ENCODE results near the gene PLCXD1. TPM values are rescaled to one million over a fixed set of nuclear protein-coding genes. Genes with fewer than 3 reads are reported as not detected.

Gene PLCXD1
- total and polyA plus RNA-seq, 7 experiments from 2014 or later = 3.2 to 51.1 (median 30.7) TPM

- CTCF ChIA-PET = no interaction called here
- no peaks in the 10 kb centered on the region for H3K9me3 ChIP-seq (ENCODE audit: control insufficient read depth in 2 of 3, low read length in 3 of 3)
- ATAC-seq (peak; percentile 10), DNase-seq (no peak)
- no peak overlapping the region for H3K27ac ChIP-seq (ENCODE audit: low read depth, low read length)
- no peaks in the 10 kb centered on the region for H3K27me3 Mint-ChIP-seq
- H3K36me3 ChIP-seq (ENCODE audit: control insufficient read depth in 2 of 3, insufficient read depth in 3 of 3, low read length in 3 of 3) = peaks cover 0 to 18% (median 0%) of the 10 kb centered on the region in 3 experiments
- no peaks in the 10 kb centered on the region for H3K9me3 Mint-ChIP-seq
- no peaks in the 10 kb centered on the region for H3K4me1 ChIP-seq (ENCODE audit: control insufficient read depth in 2 of 2, insufficient read depth in 2 of 2, low read length in 2 of 2)
- no peak overlapping the region for H3K4me3 ChIP-seq (ENCODE audit: low read length)
- peaks cover 0 to 25% (median 2%) of the 10 kb centered on the region in 5 donors for H3K36me3 Mint-ChIP-seq
- H3K4me3 Mint-ChIP-seq = no peak overlapping the region
- intact Hi-C loops (cut with micrococcal nuclease) = no loop called here
- peaks cover 0 to 6% (median 0%) of the 10 kb centered on the region in 7 donors for H3K4me1 Mint-ChIP-seq
- POLR2A ChIA-PET = no interaction called here
- peak overlapping the region in 1 of 9 donors; percentile 8 for H3K27ac Mint-ChIP-seq
- H3K27me3 ChIP-seq (ENCODE audit: control insufficient read depth in 2 of 2, insufficient read depth in 2 of 2, low read length in 2 of 2) = no peaks in the 10 kb centered on the region
Observed at GRCh38 chrX:347351-348117, 66.4 kb downstream of the PLCXD1 start.

GRCh38 chrX:348461-349117, 67.4 kb downstream of the PLCXD1 start:
- Mint-ChIP-seq H3K27ac (peak overlapping the region in 1 of 9 donors; percentile 30), H3K4me1 (peaks cover 0 to 6% (median 0%) of the 10 kb centered on the region in 7 donors), H3K27me3 (no peaks in the 10 kb centered on the region), H3K36me3 (peaks cover 0 to 27% (median 4%) of the 10 kb centered on the region in 5 donors), H3K4me3 (no peak overlapping the region), H3K9me3 (no peaks in the 10 kb centered on the region)
- DNase-seq (no peak), ATAC-seq (no peak)
- ChIA-PET POLR2A (no interaction called here), CTCF (no interaction called here)
- Histone ChIP-seq H3K4me1 (ENCODE audit: control insufficient read depth in 2 of 2, insufficient read depth in 2 of 2, low read length in 2 of 2) (no peaks in the 10 kb centered on the region), H3K27me3 (ENCODE audit: control insufficient read depth in 2 of 2, insufficient read depth in 2 of 2, low read length in 2 of 2) (no peaks in the 10 kb centered on the region), H3K36me3 (ENCODE audit: control insufficient read depth in 2 of 3, insufficient read depth in 3 of 3, low read length in 3 of 3) (peaks cover 0 to 18% (median 0%) of the 10 kb centered on the region in 3 experiments), H3K9me3 (ENCODE audit: control insufficient read depth in 2 of 3, low read length in 3 of 3) (no peaks in the 10 kb centered on the region), H3K4me3 (ENCODE audit: low read length) (no peak overlapping the region), H3K27ac (ENCODE audit: low read depth, low read length) (no peak overlapping the region)
- intact Hi-C loops (cut with micrococcal nuclease) = no loop called here

DNA sequence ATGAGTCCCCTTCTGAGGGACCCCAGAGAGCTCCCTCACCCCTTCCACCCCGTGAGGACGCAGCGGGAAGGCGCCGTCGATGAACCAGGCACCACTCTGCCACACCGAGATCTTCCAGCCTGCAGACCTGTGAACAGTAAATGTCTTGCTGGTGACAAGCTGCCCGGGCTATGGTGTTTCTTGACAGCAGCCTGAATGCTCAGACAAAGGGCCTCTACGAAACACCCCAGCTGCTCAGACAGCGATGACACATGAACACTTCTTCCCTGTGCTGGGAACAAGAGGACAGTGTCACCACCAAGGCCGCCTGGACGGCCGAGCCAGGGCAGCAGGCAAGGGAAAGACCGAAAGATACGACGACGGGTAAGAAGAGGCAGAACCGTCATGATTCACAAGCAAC, 68.0 kb downstream of the PLCXD1 start:
- H3K4me1 Mint-ChIP-seq = peaks cover 0 to 6% (median 0%) of the 10 kb centered on the region in 7 donors
- ATAC-seq (no peak), DNase-seq (no peak)
- ChIA-PET POLR2A (no interaction called here), CTCF (no interaction called here)
- Histone ChIP-seq H3K4me3 (ENCODE audit: low read length) (no peak overlapping the region), H3K27ac (ENCODE audit: low read depth, low read length) (no peak overlapping the region), H3K4me1 (ENCODE audit: control insufficient read depth in 2 of 2, insufficient read depth in 2 of 2, low read length in 2 of 2) (no peaks in the 10 kb centered on the region), H3K9me3 (ENCODE audit: control insufficient read depth in 2 of 3, low read length in 3 of 3) (no peaks in the 10 kb centered on the region), H3K27me3 (ENCODE audit: control insufficient read depth in 2 of 2, insufficient read depth in 2 of 2, low read length in 2 of 2) (no peaks in the 10 kb centered on the region), H3K36me3 (ENCODE audit: control insufficient read depth in 2 of 3, insufficient read depth in 3 of 3, low read length in 3 of 3) (peaks cover 0 to 18% (median 0%) of the 10 kb centered on the region in 3 experiments)
- H3K27ac Mint-ChIP-seq = peak overlapping the region in 1 of 9 donors; percentile 36
- peaks cover 0 to 27% (median 4%) of the 10 kb centered on the region in 5 donors for H3K36me3 Mint-ChIP-seq
- H3K9me3 Mint-ChIP-seq = no peaks in the 10 kb centered on the region
- H3K27me3 Mint-ChIP-seq = no peaks in the 10 kb centered on the region
- H3K4me3 Mint-ChIP-seq = no peak overlapping the region
- intact Hi-C loops (cut with micrococcal nuclease) = no loop called here

DNA sequence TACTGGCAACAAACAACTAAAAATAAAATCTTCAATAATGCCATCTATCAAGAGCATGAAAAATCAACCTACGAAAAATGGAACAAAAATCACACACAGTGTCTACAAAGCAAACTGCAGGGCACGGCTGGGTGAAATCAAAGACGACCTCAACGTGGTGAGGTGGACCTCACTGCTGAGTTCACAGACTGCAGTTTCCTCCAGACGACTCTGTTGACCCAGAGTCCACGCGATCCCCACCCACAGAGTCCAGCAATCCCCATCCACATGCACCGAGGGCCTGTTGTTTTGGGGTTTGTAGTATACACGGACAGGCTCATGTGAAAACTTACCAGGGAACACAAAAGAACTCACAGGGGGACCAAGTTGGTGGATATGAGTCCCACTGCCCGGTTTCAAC, 68.5 kb downstream of the PLCXD1 start:
- Mint-ChIP-seq H3K4me3 (no peak overlapping the region), H3K36me3 (peaks cover 0 to 27% (median 4%) of the 10 kb centered on the region in 5 donors), H3K4me1 (peaks cover 0 to 7% (median 3%) of the 10 kb centered on the region in 7 donors), H3K27ac (no peak overlapping the region), H3K9me3 (no peaks in the 10 kb centered on the region), H3K27me3 (no peaks in the 10 kb centered on the region)
- Histone ChIP-seq H3K36me3 (ENCODE audit: control insufficient read depth in 2 of 3, insufficient read depth in 3 of 3, low read length in 3 of 3) (peaks cover 0 to 13% (median 0%) of the 10 kb centered on the region in 3 experiments), H3K4me3 (ENCODE audit: low read length) (no peak overlapping the region), H3K4me1 (ENCODE audit: control insufficient read depth in 2 of 2, insufficient read depth in 2 of 2, low read length in 2 of 2) (no peaks in the 10 kb centered on the region), H3K9me3 (ENCODE audit: control insufficient read depth in 2 of 3, low read length in 3 of 3) (no peaks in the 10 kb centered on the region), H3K27ac (ENCODE audit: low read depth, low read length) (no peak overlapping the region), H3K27me3 (ENCODE audit: control insufficient read depth in 2 of 2, insufficient read depth in 2 of 2, low read length in 2 of 2) (no peaks in the 10 kb centered on the region)
- no peak for DNase-seq
- ATAC-seq = no peak
- ChIA-PET CTCF (no interaction called here), POLR2A (no interaction called here)
- intact Hi-C loops (cut with micrococcal nuclease) = no loop called here

DNA sequence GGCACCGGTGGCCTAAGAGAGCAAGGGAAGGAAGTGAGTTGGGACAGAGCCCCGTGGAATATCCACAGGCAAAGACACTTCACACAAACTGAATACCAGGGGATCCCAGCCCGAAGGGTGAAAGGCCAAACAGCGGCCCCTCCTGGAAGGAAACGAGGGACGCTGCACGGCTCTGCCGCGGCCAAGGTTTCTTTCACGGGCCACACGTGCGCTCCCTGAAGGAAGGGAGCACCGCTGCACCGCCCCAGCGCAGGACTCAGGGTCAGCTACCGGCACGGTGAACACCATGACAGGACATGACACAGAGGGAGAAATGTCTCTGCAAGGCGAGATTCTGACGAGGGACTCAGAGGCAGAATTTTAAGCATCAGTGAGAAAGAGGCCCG, 69.0 kb downstream of the PLCXD1 start:
- Mint-ChIP-seq H3K27me3 (no peaks in the 10 kb centered on the region), H3K9me3 (no peaks in the 10 kb centered on the region), H3K4me1 (peaks cover 0 to 12% (median 7%) of the 10 kb centered on the region in 7 donors), H3K36me3 (peaks cover 0 to 28% (median 4%) of the 10 kb centered on the region in 5 donors), H3K4me3 (no peak overlapping the region), H3K27ac (no peak overlapping the region)
- ChIA-PET POLR2A (no interaction called here), CTCF (no interaction called here)
- no peak for DNase-seq
- H3K9me3 ChIP-seq (ENCODE audit: control insufficient read depth in 2 of 3, low read length in 3 of 3) = no peaks in the 10 kb centered on the region
- no peak for ATAC-seq
- intact Hi-C loops (cut with micrococcal nuclease) = no loop called here
- H3K27ac ChIP-seq (ENCODE audit: low read depth, low read length) = no peak overlapping the region
- H3K36me3 ChIP-seq (ENCODE audit: control insufficient read depth in 2 of 3, insufficient read depth in 3 of 3, low read length in 3 of 3) = peaks cover 0 to 8% (median 0%) of the 10 kb centered on the region in 3 experiments
- no peaks in the 10 kb centered on the region for H3K4me1 ChIP-seq (ENCODE audit: control insufficient read depth in 2 of 2, insufficient read depth in 2 of 2, low read length in 2 of 2)
- H3K27me3 ChIP-seq (ENCODE audit: control insufficient read depth in 2 of 2, insufficient read depth in 2 of 2, low read length in 2 of 2) = no peaks in the 10 kb centered on the region
- H3K4me3 ChIP-seq (ENCODE audit: low read length) = no peak overlapping the region

DNA sequence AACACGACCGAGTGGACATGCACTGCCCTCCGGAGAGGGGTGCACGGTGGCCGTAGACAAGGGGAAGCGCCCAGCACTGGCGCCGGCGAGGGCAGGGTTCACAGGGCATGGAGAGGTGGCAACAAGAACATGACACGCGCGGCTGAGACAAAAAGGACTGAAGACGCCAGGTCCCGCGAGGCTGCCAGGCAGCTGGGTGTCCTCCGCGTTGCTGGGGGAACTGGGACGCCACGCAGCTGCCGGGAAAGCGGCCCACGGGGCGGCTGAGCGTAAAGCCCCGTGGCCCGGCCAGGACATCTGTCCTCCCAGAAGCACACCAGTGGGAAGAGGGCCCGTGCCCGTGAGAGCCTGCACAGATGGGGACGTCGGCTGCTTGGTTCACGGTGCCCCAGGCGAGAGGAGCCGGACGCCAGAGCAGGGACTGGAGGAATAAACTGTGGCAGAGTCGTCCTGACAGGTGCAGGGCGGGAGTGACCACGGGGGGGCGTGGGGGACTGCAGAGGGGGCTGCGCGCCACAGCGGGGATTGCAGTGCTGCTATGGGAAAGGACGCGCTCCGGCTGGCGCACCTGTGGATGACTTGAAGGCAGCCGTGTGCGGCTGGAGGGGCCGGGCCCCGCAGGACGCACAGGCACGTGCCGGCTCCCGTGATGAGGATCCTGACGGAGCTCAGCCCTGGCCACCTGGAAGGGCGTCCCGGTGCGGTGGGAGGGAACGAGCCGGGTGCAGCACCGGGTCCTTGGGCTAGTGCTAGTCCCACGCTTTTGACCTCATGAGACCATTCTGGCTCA, 69.5 kb downstream of the PLCXD1 start:
- H3K9me3 Mint-ChIP-seq = no peaks in the 10 kb centered on the region
- ChIA-PET POLR2A (no interaction called here), CTCF (no interaction called here)
- peaks cover 0 to 18% (median 10%) of the 10 kb centered on the region in 7 donors for H3K4me1 Mint-ChIP-seq
- intact Hi-C loops (cut with micrococcal nuclease) = no loop called here
- H3K27ac Mint-ChIP-seq = no peak overlapping the region
- DNase-seq (no peak), ATAC-seq (no peak)
- H3K36me3 Mint-ChIP-seq = peaks cover 0 to 34% (median 4%) of the 10 kb centered on the region in 5 donors
- H3K4me3 Mint-ChIP-seq = no peak overlapping the region
- H3K27ac ChIP-seq (ENCODE audit: low read depth, low read length) = no peak overlapping the region
- H3K27me3 ChIP-seq (ENCODE audit: control insufficient read depth in 2 of 2, insufficient read depth in 2 of 2, low read length in 2 of 2) = no peaks in the 10 kb centered on the region
- peaks cover 0 to 6% (median 0%) of the 10 kb centered on the region in 3 experiments for H3K36me3 ChIP-seq (ENCODE audit: control insufficient read depth in 2 of 3, insufficient read depth in 3 of 3, low read length in 3 of 3)
- H3K9me3 ChIP-seq (ENCODE audit: control insufficient read depth in 2 of 3, low read length in 3 of 3) = no peaks in the 10 kb centered on the region
- no peak overlapping the region for H3K4me3 ChIP-seq (ENCODE audit: low read length)
- no peaks in the 10 kb centered on the region for H3K27me3 Mint-ChIP-seq
- H3K4me1 ChIP-seq (ENCODE audit: control insufficient read depth in 2 of 2, insufficient read depth in 2 of 2, low read length in 2 of 2) = no peaks in the 10 kb centered on the region

All from naive thymus-derived CD4-positive, alpha-beta T cell (primary cell).